ENCODE measurements around the gene SCARF2.
"Not testable (repeated sequence)": the region's sequence is repeated elsewhere in the genome, so short reads cannot be mapped to it uniquely, and the experiment has no call there.

Gene SCARF2

GRCh38 chr22:20437613-20438426, at the start of gene SCARF2:
Gene SCARF2 (minus strand): TSS chr22:20437825. CDS start chr22:20437754, 71 bp downstream.
- DNase-seq (ENCODE audit: extremely low read depth in 1 of 2, low read depth in 1 of 2), result no peak

GRCh38 chr22:20486229-20486628, 48.6 kb upstream of the SCARF2 start:
- DNase-seq (ENCODE audit: extremely low read depth in 1 of 2, low read depth in 1 of 2), result no peak

- DNase-seq (ENCODE audit: extremely low read depth in 1 of 2, low read depth in 1 of 2), result no peak
These were observed 47.5 kb upstream of the SCARF2 start for GRCh38 chr22:20484948-20485683.

GRCh38 chr22:20483771-20484170, 46.1 kb upstream of the SCARF2 start:
- DNase-seq (ENCODE audit: extremely low read depth in 1 of 2, low read depth in 1 of 2), result no peak

GRCh38 chr22:20483143-20483506, 45.5 kb upstream of the SCARF2 start:
- not testable (repeated sequence) for DNase-seq (ENCODE audit: extremely low read depth in 1 of 2, low read depth in 1 of 2)

- DNase-seq (ENCODE audit: extremely low read depth in 1 of 2, low read depth in 1 of 2), result no peak
These were observed 42.1 kb upstream of the SCARF2 start for GRCh38 chr22:20479612-20480196.

- DNase-seq (ENCODE audit: extremely low read depth in 1 of 2, low read depth in 1 of 2), result not testable (repeated sequence)
These were observed 40.4 kb upstream of the SCARF2 start for GRCh38 chr22:20478059-20478458.

GRCh38 chr22:20475569-20475968, 37.9 kb upstream of the SCARF2 start:
- not testable (repeated sequence) for DNase-seq (ENCODE audit: extremely low read depth in 1 of 2, low read depth in 1 of 2)

GRCh38 chr22:20475115-20475436, 37.5 kb upstream of the SCARF2 start:
- no peak for DNase-seq (ENCODE audit: extremely low read depth in 1 of 2, low read depth in 1 of 2)

GRCh38 chr22:20472629-20473442, 35.2 kb upstream of the SCARF2 start:
- no peak for DNase-seq (ENCODE audit: extremely low read depth in 1 of 2, low read depth in 1 of 2)

- DNase-seq (ENCODE audit: extremely low read depth in 1 of 2, low read depth in 1 of 2), result no peak
These were observed 33.7 kb upstream of the SCARF2 start for GRCh38 chr22:20471126-20471833.

- DNase-seq (ENCODE audit: extremely low read depth in 1 of 2, low read depth in 1 of 2), result not testable (repeated sequence)
These were observed 32.9 kb upstream of the SCARF2 start for GRCh38 chr22:20470525-20470924.

GRCh38 chr22:20469110-20469868, 31.7 kb upstream of the SCARF2 start:
- DNase-seq (ENCODE audit: extremely low read depth in 1 of 2, low read depth in 1 of 2), result no peak

GRCh38 chr22:20466659-20467379, 29.2 kb upstream of the SCARF2 start:
- no peak for DNase-seq (ENCODE audit: extremely low read depth in 1 of 2, low read depth in 1 of 2)

- DNase-seq (ENCODE audit: extremely low read depth in 1 of 2, low read depth in 1 of 2), result no peak
These were observed 28.1 kb upstream of the SCARF2 start for GRCh38 chr22:20465759-20466077.

- no peak for DNase-seq (ENCODE audit: extremely low read depth in 1 of 2, low read depth in 1 of 2)
These were observed 27.5 kb upstream of the SCARF2 start for GRCh38 chr22:20464912-20465758.

GRCh38 chr22:20464096-20464614, 26.5 kb upstream of the SCARF2 start:
- DNase-seq (ENCODE audit: extremely low read depth in 1 of 2, low read depth in 1 of 2), result peak in 1 of 2 donors; percentile 37

Measured in activated CD8-positive, alpha-beta memory T cell treated with anti-CD3 and anti-CD28 coated beads for 1 hour (primary cell).